GM13977 (cell line): Measurements from ENCODE around the gene TNFSF12.
A peak's percentile ranks its signal among the peaks of the same experiment; 100 is the strongest.

Source experiments
- DNase-seq: peaks from one replicate; pipeline ENCODE4 v3.0.0; 2012; ENCODE audit warnings: low spot score
- CTCF ChIP-seq: IDR thresholded peaks from 2 replicates; pipeline ENCODE4 v1.5.1; 2012; ENCODE audit warnings: mild to moderate bottlenecking, control low read depth; ENCODE audit not compliant: insufficient read depth; ENCODE audit errors: extremely low read depth, missing control alignments
- in situ Hi-C: fragments of 300-500 bp; cut with MboI; formaldehyde crosslinking; loops from one replicate; pipeline ENCODE4 v1.12.0; 2022; ENCODE audit warnings: low sequenced_read_pairs, low pct_unique_long_range_greater_than_20kb, mixed read lengths, inconsistent platforms; ENCODE audit not compliant: unreplicated experiment

The TNFSF12 gene

GRCh38 chr17:7562208-7562605, 13.3 kb downstream of the TNFSF12 start:
- no peak for TF ChIP-seq CTCF
- in situ Hi-C loops, result loop anchor here (25.0 kb wide), 1 partner anchor 200 kb away; the partner anchor contains the start of genes KCTD11 and TMEM95
- DNase-seq, result no peak

- DNase-seq, result no peak
- in situ Hi-C loops, result loop anchor here (25.0 kb wide), 1 partner anchor 201 kb away; the partner anchor contains the start of genes KCTD11 and TMEM95
- TF ChIP-seq CTCF, result no peak
Measured at GRCh38 chr17:7563115-7563869, 14.4 kb downstream of the TNFSF12 start.

GRCh38 chr17:7569571-7569970, 20.7 kb downstream of the TNFSF12 start:
- no peak for DNase-seq
- in situ Hi-C loops, result loop anchor here (25.0 kb wide), 1 partner anchor 207 kb away; the partner anchor contains the start of genes KCTD11 and TMEM95
- TF ChIP-seq CTCF, result no peak

GRCh38 chr17:7570351-7570750, 21.5 kb downstream of the TNFSF12 start:
- in situ Hi-C loops, result loop anchor here (25.0 kb wide), 1 partner anchor 208 kb away; the partner anchor contains the start of genes KCTD11 and TMEM95
- TF ChIP-seq CTCF, result no peak
- DNase-seq, result no peak

GRCh38 chr17:7572338-7572587, 23.4 kb downstream of the TNFSF12 start:
- in situ Hi-C loops, result loop anchor here (25.0 kb wide), 1 partner anchor 210 kb away; the partner anchor contains the start of genes KCTD11 and TMEM95
- DNase-seq, result no peak
- no peak for TF ChIP-seq CTCF

- peak; percentile 99 for DNase-seq
- no peak for TF ChIP-seq CTCF
- in situ Hi-C loops, result loop anchor here (25.0 kb wide), 1 partner anchor 210 kb away; the partner anchor contains the start of genes KCTD11 and TMEM95
Measured at GRCh38 chr17:7572588-7573323, 23.9 kb downstream of the TNFSF12 start.
